GM18520 (cell line): ENCODE measurements around the gene ZNF618.

Experiments used
- ATAC-seq: cut with Tn5 transposase; IDR thresholded peaks from one replicate; pipeline ENCODE4 v1.9.1; 2021; ENCODE audit not compliant: unreplicated experiment

ZNF618 gene, protein sequence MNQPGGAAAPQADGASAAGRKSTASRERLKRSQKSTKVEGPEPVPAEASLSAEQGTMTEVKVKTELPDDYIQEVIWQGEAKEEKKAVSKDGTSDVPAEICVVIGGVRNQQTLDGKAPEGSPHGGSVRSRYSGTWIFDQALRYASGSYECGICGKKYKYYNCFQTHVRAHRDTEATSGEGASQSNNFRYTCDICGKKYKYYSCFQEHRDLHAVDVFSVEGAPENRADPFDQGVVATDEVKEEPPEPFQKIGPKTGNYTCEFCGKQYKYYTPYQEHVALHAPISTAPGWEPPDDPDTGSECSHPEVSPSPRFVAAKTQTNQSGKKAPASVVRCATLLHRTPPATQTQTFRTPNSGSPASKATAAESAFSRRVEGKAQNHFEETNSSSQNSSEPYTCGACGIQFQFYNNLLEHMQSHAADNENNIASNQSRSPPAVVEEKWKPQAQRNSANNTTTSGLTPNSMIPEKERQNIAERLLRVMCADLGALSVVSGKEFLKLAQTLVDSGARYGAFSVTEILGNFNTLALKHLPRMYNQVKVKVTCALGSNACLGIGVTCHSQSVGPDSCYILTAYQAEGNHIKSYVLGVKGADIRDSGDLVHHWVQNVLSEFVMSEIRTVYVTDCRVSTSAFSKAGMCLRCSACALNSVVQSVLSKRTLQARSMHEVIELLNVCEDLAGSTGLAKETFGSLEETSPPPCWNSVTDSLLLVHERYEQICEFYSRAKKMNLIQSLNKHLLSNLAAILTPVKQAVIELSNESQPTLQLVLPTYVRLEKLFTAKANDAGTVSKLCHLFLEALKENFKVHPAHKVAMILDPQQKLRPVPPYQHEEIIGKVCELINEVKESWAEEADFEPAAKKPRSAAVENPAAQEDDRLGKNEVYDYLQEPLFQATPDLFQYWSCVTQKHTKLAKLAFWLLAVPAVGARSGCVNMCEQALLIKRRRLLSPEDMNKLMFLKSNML

GRCh38 chr9:113876151-113876992 is at the start of gene ZNF618:
Gene ZNF618 (plus strand): TSS chr9:113876309. CDS start chr9:113876381, 72 bp downstream.
- ATAC-seq = no peak

DNA sequence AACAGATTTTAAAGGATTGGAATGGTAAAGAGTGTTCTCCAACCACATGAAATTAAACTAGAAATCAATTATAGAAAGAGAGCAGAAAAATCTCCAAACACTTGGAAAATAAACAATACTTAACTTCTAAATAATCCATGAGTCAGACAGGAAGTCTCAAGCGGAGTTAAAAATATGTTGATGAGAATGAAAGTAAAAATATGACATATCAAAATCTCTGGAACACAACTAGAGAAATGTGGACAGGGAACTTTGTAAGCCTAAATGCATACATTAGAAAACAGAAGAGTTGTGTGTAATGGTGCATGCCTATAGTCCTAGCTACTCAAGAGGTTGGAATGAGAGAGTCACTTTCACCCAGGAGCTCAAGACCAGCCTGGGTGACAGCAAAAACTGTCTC is 47.9 kb upstream of the ZNF618 start:
- ATAC-seq = no peak

- no peak for ATAC-seq
Observed at GRCh38 chr9:113837334-113837733, 38.8 kb upstream of the ZNF618 start.

- no peak for ATAC-seq
Observed at GRCh38 chr9:113842086-113842485, 34.0 kb upstream of the ZNF618 start.

- no peak for ATAC-seq
Observed at GRCh38 chr9:113844466-113844865, 31.6 kb upstream of the ZNF618 start.

- ATAC-seq = no peak
Observed at GRCh38 chr9:113851359-113851758, 24.8 kb upstream of the ZNF618 start.

- ATAC-seq = no peak
Observed at GRCh38 chr9:113851873-113852272, 24.2 kb upstream of the ZNF618 start.

- ATAC-seq = no peak
Observed at GRCh38 chr9:113853333-113853732, 22.8 kb upstream of the ZNF618 start.

GRCh38 chr9:113854310-113854709 is 21.8 kb upstream of the ZNF618 start:
- no peak for ATAC-seq

- peak; percentile 72 for ATAC-seq
Observed at GRCh38 chr9:113857875-113858274, 18.2 kb upstream of the ZNF618 start.

DNA sequence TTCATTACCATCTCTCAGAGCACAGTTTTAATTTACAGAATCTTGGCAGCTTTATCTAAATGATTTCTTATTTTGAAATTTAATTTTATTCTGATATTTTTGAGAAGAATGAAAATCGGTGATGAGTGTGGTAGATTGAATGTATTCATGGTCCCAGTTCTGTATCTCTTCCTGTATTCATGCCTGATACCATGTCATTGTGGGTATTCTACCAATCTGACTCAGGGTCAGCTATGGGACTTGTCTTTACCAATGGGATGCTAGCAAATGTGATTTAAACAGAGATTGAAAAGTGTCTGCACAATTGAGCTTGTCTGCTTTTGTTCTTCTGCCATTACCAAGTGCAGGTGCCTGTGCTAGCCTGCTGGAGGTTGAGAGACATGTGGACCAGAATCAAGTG is 17.8 kb upstream of the ZNF618 start:
- peak; percentile 20 for ATAC-seq

- no peak for ATAC-seq
Observed at GRCh38 chr9:113863345-113863744, 12.8 kb upstream of the ZNF618 start.

DNA sequence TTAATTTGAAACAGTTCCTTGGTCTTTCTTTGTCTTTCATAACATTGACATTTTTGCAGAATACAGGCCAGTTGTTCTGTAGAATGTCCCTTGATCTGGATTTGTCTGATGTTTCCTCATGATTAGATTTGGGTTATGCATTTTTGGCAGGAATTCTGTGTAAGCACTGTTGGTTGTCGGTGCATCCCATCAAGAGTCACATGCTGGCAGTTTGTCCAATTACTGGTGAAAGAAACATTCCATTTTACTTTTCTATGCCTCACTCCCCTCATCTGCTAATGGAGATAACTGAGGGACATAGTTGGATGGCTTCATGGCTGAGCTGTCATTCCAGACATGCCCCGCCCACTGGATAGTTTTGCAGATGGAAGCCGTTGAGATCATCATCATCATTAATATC is 7.6 kb upstream of the ZNF618 start:
- no peak for ATAC-seq

DNA sequence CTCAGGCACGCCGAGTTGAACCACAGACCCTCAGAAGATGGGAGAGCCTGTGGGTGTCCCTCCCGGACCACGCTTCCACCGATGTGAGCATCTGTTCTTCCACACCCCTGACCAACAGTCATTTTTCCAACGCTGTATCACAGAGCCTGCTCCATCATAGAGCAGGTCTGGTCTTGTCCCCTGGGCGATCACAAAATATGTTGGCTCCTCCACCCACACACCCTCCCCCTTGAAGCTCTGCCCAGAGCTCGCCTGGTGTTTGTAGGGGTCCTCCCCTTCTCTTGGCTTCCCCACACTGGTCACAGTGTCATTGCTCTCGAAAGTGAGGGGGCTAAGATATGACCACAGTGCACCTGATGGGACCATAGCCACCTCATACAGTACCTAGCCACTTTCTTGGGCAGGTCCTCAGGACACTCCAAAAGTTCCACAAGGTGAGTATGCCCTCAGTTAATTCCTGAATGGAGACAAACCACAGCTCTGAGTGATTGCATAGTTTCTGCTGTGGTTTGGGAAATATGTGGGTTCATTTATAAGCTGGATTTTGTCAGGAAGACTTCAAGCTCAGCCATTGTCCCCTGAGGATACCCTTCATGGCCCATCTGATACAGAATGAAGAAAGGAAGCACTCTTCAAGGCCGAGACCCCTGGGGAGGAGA is 3.5 kb upstream of the ZNF618 start:
- no peak for ATAC-seq

DNA sequence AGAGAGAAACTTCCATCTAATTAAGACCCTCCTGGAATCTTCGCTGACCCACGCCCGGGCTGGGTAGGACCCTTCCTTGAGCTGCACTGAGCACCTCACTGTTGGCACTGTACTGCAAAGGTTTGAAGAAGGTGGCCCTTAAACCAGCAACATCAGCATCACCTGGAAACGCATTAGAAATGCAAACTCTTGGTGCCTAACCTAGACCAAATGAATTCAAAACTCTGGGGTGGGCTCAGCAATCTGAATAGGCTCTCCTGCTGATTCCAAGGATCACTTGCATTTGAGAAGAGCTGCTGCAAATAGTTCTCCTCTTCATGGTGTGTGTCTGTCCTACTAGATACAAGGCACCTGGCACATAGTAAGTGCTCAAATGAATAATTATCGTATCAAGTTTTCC is 2.7 kb upstream of the ZNF618 start:
- no peak for ATAC-seq

DNA sequence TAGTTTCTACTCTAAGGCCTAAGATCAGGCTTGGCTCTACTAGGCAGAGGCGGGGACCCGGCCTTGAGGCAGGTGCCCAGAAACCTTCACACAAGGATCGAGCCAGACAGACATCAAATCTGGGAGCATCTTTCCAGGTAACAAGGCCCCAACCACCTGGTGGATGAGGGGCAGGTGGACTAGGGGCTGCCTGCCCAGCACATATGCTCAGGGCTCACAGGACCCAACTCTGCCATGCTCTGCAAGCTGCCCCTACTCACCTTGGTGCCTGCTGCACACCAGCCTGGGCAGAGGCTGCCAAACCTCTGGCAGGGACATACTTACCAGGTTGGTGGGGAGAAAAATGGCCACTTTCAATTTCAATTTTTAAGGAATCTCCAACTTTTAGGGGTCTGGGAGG is 2.2 kb upstream of the ZNF618 start:
- no peak for ATAC-seq

DNA sequence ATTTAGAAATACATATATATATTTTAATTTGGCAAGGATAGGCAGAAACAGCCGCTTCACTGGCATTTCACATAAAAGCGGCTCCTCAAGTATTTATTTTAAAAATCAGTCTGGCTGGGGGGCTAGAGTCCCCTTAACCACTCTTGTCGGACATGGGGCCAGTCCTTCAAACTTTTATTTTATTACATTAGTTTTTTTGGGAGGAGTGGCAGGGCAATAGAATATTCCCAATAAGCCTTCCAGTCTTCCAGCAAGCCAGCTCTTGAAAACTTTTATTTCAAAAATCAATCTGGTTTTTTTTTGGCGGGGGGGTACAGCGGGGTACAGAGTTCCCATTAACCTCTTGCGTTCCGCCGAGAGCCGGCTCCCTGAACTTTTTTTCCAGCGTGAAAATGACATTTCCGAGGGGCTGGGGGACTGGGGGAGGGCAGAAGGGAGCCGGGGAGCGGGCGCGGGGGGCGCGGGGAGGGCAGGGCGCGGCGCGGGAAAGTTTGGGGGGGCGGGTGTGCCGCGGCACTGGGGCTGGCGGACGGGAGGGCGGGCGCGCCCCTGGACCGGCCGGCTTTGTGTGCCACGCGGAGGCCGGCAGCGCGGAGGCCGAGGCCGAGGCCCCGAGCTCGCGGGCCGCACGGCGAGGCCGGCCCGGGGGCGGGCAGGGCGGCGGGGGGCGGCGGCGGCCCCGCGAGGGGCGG is 504 bp upstream of the ZNF618 start:
- no peak for ATAC-seq

- no peak for ATAC-seq
Observed at GRCh38 chr9:113876993-113877368, 872 bp downstream of the ZNF618 start.

- ATAC-seq = no peak
Observed at GRCh38 chr9:113879318-113879717, 3.2 kb downstream of the ZNF618 start.

DNA sequence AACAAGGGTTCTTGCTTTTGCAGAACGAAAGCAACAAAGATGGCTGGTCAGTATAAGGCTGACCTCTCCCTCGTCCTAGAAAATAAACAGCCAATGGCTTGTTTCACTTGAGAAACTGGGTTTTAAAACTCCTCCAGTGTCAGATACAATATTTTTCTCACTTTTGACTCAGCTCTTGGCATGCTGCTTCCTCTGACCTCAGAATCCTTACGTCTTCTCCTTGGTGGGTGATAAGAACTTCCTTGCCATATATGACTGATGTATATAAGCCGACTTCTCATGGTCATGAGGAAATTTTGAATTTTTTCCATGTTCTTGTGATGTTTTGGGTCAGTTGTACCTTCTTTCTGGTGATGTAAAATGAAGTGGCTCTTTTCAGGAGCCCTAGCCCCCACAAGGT is 3.8 kb downstream of the ZNF618 start:
- no peak for ATAC-seq
